Ecto neural progenitor cell (in vitro differentiated cells): ENCODE results near the gene SLC2A1.
A peak's percentile ranks its signal among the peaks of the same experiment; 100 is the strongest.

Source experiments
- DNase-seq: peaks from one replicate; pipeline ENCODE4 v3.0.0-alpha.2; 2018; ENCODE audit warnings: low spot score

The SLC2A1 gene

GRCh38 chr1:42960122-42960390 is 1.4 kb upstream of the SLC2A1 start:
- DNase-seq: no peak

GRCh38 chr1:42957880-42958487 is 684 bp downstream of the SLC2A1 start:
- DNase-seq: peak; percentile 75

- DNase-seq: no peak
Observed at GRCh38 chr1:42957229-42957879, 1.3 kb downstream of the SLC2A1 start.

GRCh38 chr1:42956739-42957138 is 1.9 kb downstream of the SLC2A1 start:
- DNase-seq: no peak

GRCh38 chr1:42955311-42956063 is 3.2 kb downstream of the SLC2A1 start:
- no peak for DNase-seq

GRCh38 chr1:42953182-42954180 is 5.2 kb downstream of the SLC2A1 start:
- no peak for DNase-seq

- no peak for DNase-seq
Observed at GRCh38 chr1:42952303-42953001, 6.2 kb downstream of the SLC2A1 start.

GRCh38 chr1:42951588-42951987 is 7.1 kb downstream of the SLC2A1 start:
- DNase-seq: no peak

- no peak for DNase-seq
Observed at GRCh38 chr1:42950116-42950481, 8.6 kb downstream of the SLC2A1 start.

GRCh38 chr1:42949312-42950115 is 9.2 kb downstream of the SLC2A1 start:
- no peak for DNase-seq

GRCh38 chr1:42947965-42948732 is 10.5 kb downstream of the SLC2A1 start:
- no peak for DNase-seq

- no peak for DNase-seq
Observed at GRCh38 chr1:42947117-42947516, 11.6 kb downstream of the SLC2A1 start.

- no peak for DNase-seq
Observed at GRCh38 chr1:42946120-42946898, 12.4 kb downstream of the SLC2A1 start.

- no peak for DNase-seq
Observed at GRCh38 chr1:42945164-42945563, 13.5 kb downstream of the SLC2A1 start.

- DNase-seq: no peak
Observed at GRCh38 chr1:42944246-42944928, 14.3 kb downstream of the SLC2A1 start.

GRCh38 chr1:42943728-42944127 is 14.9 kb downstream of the SLC2A1 start:
- no peak for DNase-seq

GRCh38 chr1:42943166-42943565 is 15.5 kb downstream of the SLC2A1 start:
- DNase-seq: no peak

- no peak for DNase-seq
Observed at GRCh38 chr1:42942444-42942843, 16.2 kb downstream of the SLC2A1 start.
